Loucy (cell line): ENCODE results near the gene ITGA11.

Source experiments
- CTCF ChIP-seq: fragments of 200-600 bp; sonication (generic); conservative IDR thresholded peaks from 2 replicates; pipeline ENCODE4 v1.5.1; 2014; ENCODE audit warnings: mild to moderate bottlenecking, antibody characterized with exemption, low read length
- EZH2phosphoT487 ChIP-seq: fragments of 200-600 bp; IDR thresholded peaks from 2 replicates; pipeline ENCODE4 v1.6.1; 2018; ENCODE audit warnings: antibody characterized with exemption, mild to moderate bottlenecking, moderate library complexity, borderline replicate concordance

GRCh38 chr15:68289621-68290352 is 142.2 kb downstream of the ITGA11 start:
- TF ChIP-seq CTCF (no peak), EZH2phosphoT487 (no peak)
